Activated CD4-positive, alpha-beta memory T cell treated with anti-CD3 and anti-CD28 coated beads for 36 hours (primary cell): Measurements from ENCODE around the gene STAP2. TPM values are rescaled to one million over a fixed set of nuclear protein-coding genes. Genes with fewer than 3 reads are reported as not detected.

ENCODE experiments used
- CTCF ChIA-PET: fragments of 350-600 bp; sonication (Branson Sonifier 250); formaldehyde crosslinking; loops from one replicate; lab custom pipeline; 2021; ENCODE audit warnings: antibody characterized with exemption, inconsistent platforms; lab: Charles Lee
- POLR2A ChIA-PET: fragments of 350-600 bp; sonication (Branson Sonifier 250); formaldehyde crosslinking; loops from one replicate; lab custom pipeline; 2021; ENCODE audit warnings: antibody characterized with exemption; lab: Charles Lee
- DNase-seq: peaks from one replicate; pipeline ENCODE4 v3.0.0-alpha.2; 2020
- H3K27ac Mint-ChIP-seq: one replicate; pipeline ENCODE4 v1.8.0; 2021; ENCODE audit warnings: mixed read lengths
- H3K27me3 Mint-ChIP-seq: one replicate; pipeline ENCODE4 v1.8.0; 2021; ENCODE audit warnings: mixed read lengths
- H3K36me3 Mint-ChIP-seq: one replicate; pipeline ENCODE4 v1.8.0; 2021; ENCODE audit warnings: mixed read lengths
- H3K4me1 Mint-ChIP-seq: one replicate; pipeline ENCODE4 v1.8.0; 2021; ENCODE audit warnings: low read depth, mixed read lengths
- H3K4me3 Mint-ChIP-seq: one replicate; pipeline ENCODE4 v1.8.0; 2021; ENCODE audit warnings: mild to moderate bottlenecking, mixed read lengths
- H3K9me3 Mint-ChIP-seq: one replicate; pipeline ENCODE4 v1.8.0; 2021; ENCODE audit warnings: mixed read lengths
- intact Hi-C: fragments of 100-400 bp; cut with micrococcal nuclease; formaldehyde crosslinking; loops from one replicate; pipeline ENCODE4 v1.15.1; 2023
- total RNA-seq, 2 experiments: library from RNA; stranded (reverse); gene quantifications; one replicate each; pipeline ENCODE4 v1.2.3, GENCODE V29; 2021

The STAP2 gene
- total RNA-seq, 2 experiments from 2014 or later = 9.1 to 9.4 TPM

GRCh38 chr19:4303819-4304537 lies 34.6 kb downstream of the STAP2 start:
- peaks cover 28% of the 10 kb centered on the region for H3K4me1 Mint-ChIP-seq
- CTCF ChIA-PET = interaction anchor here (1.0 kb wide), 1 partner anchor 37 kb away, joined by 3 read pairs; no protein-coding TSS in a partner anchor
- POLR2A ChIA-PET = interaction anchor here (1.5 kb wide), 1 partner anchor 39 kb away, joined by 6 read pairs; the partner anchor contains the start of gene MPND
- no peaks in the 10 kb centered on the region for H3K9me3 Mint-ChIP-seq
- peak overlapping the region; percentile 48 for H3K4me3 Mint-ChIP-seq
- H3K27ac Mint-ChIP-seq = no peak overlapping the region
- no peaks in the 10 kb centered on the region for H3K27me3 Mint-ChIP-seq
- intact Hi-C loops = no loop called here
- no peak for DNase-seq
- no peaks in the 10 kb centered on the region for H3K36me3 Mint-ChIP-seq

- ChIA-PET POLR2A (no interaction called here), CTCF (interaction anchor here (1.0 kb wide), 1 partner anchor 35 kb away, joined by 5 read pairs; no protein-coding TSS in a partner anchor)
- DNase-seq = no peak
- Mint-ChIP-seq H3K4me1 (peaks cover 32% of the 10 kb centered on the region), H3K36me3 (no peaks in the 10 kb centered on the region), H3K27ac (peak within 1 kb of the TSS; percentile 64), H3K27me3 (no peaks in the 10 kb centered on the region), H3K9me3 (no peaks in the 10 kb centered on the region), H3K4me3 (peak within 1 kb of the TSS; percentile 61)
- intact Hi-C loops = no loop called here
Observed at GRCh38 chr19:4302243-4302640, 36.4 kb downstream of the STAP2 start, which contains the start of gene TMIGD2. Gene TMIGD2 (minus strand): TSS chr19:4302389. CDS start chr19:4302385, 4 bp downstream.

GRCh38 chr19:4301590-4302242 lies 36.9 kb downstream of the STAP2 start:
- intact Hi-C loops = no loop called here
- peak overlapping the region; percentile 61 for H3K4me3 Mint-ChIP-seq
- DNase-seq = no peak
- H3K36me3 Mint-ChIP-seq = no peaks in the 10 kb centered on the region
- no peaks in the 10 kb centered on the region for H3K27me3 Mint-ChIP-seq
- peaks cover 32% of the 10 kb centered on the region for H3K4me1 Mint-ChIP-seq
- POLR2A ChIA-PET = no interaction called here
- H3K27ac Mint-ChIP-seq = peak overlapping the region; percentile 64
- H3K9me3 Mint-ChIP-seq = no peaks in the 10 kb centered on the region
- CTCF ChIA-PET = no interaction called here

- CTCF ChIA-PET = no interaction called here
- Mint-ChIP-seq H3K27me3 (no peaks in the 10 kb centered on the region), H3K4me1 (peaks cover 32% of the 10 kb centered on the region), H3K4me3 (no peak overlapping the region), H3K9me3 (no peaks in the 10 kb centered on the region), H3K27ac (no peak overlapping the region), H3K36me3 (no peaks in the 10 kb centered on the region)
- DNase-seq = no peak
- POLR2A ChIA-PET = no interaction called here
- intact Hi-C loops = no loop called here
Observed at GRCh38 chr19:4300589-4300988, 38.0 kb downstream of the STAP2 start.

GRCh38 chr19:4298810-4299550 lies 39.6 kb downstream of the STAP2 start:
- DNase-seq = no peak
- no peaks in the 10 kb centered on the region for H3K9me3 Mint-ChIP-seq
- ChIA-PET POLR2A (no interaction called here), CTCF (interaction anchor here (1.7 kb wide), 1 partner anchor 53 kb away, joined by 6 read pairs; no protein-coding TSS in a partner anchor)
- H3K27me3 Mint-ChIP-seq = no peaks in the 10 kb centered on the region
- intact Hi-C loops = no loop called here
- no peak overlapping the region for H3K4me3 Mint-ChIP-seq
- peak overlapping the region; percentile 16 for H3K27ac Mint-ChIP-seq
- H3K36me3 Mint-ChIP-seq = no peaks in the 10 kb centered on the region
- peaks cover 24% of the 10 kb centered on the region for H3K4me1 Mint-ChIP-seq

- no peak overlapping the region for H3K27ac Mint-ChIP-seq
- intact Hi-C loops = no loop called here
- CTCF ChIA-PET = interaction anchor here (1.7 kb wide), 1 partner anchor 54 kb away, joined by 6 read pairs; no protein-coding TSS in a partner anchor
- DNase-seq = peak; percentile 46
- POLR2A ChIA-PET = no interaction called here
- H3K36me3 Mint-ChIP-seq = no peaks in the 10 kb centered on the region
- no peaks in the 10 kb centered on the region for H3K9me3 Mint-ChIP-seq
- peaks cover 20% of the 10 kb centered on the region for H3K4me1 Mint-ChIP-seq
- H3K4me3 Mint-ChIP-seq = no peak overlapping the region
- no peaks in the 10 kb centered on the region for H3K27me3 Mint-ChIP-seq
Observed at GRCh38 chr19:4297901-4298809, 40.5 kb downstream of the STAP2 start.

- POLR2A ChIA-PET = no interaction called here
- Mint-ChIP-seq H3K9me3 (no peaks in the 10 kb centered on the region), H3K4me3 (no peak overlapping the region), H3K27me3 (no peaks in the 10 kb centered on the region), H3K36me3 (no peaks in the 10 kb centered on the region), H3K27ac (no peak overlapping the region), H3K4me1 (peaks cover 4% of the 10 kb centered on the region)
- no peak for DNase-seq
- intact Hi-C loops = no loop called here
- CTCF ChIA-PET = interaction anchor here (1.7 kb wide), 1 partner anchor 29 kb away, joined by 6 read pairs; no protein-coding TSS in a partner anchor
Observed at GRCh38 chr19:4295972-4296771, 42.5 kb downstream of the STAP2 start.

- intact Hi-C loops = no loop called here
- DNase-seq = no peak
- Mint-ChIP-seq H3K4me3 (no peak overlapping the region), H3K27me3 (no peaks in the 10 kb centered on the region), H3K9me3 (no peaks in the 10 kb centered on the region), H3K4me1 (peaks cover 4% of the 10 kb centered on the region), H3K36me3 (no peaks in the 10 kb centered on the region), H3K27ac (no peak overlapping the region)
- ChIA-PET POLR2A (no interaction called here), CTCF (no interaction called here)
Observed at GRCh38 chr19:4294389-4294788, 44.2 kb downstream of the STAP2 start.

GRCh38 chr19:4292515-4292914 lies 46.1 kb downstream of the STAP2 start:
- no peak for DNase-seq
- ChIA-PET POLR2A (no interaction called here), CTCF (no interaction called here)
- Mint-ChIP-seq H3K9me3 (no peaks in the 10 kb centered on the region), H3K4me1 (no peaks in the 10 kb centered on the region), H3K36me3 (no peaks in the 10 kb centered on the region), H3K27ac (no peak overlapping the region), H3K4me3 (no peak overlapping the region), H3K27me3 (no peaks in the 10 kb centered on the region)
- intact Hi-C loops = no loop called here

- H3K4me1 Mint-ChIP-seq = no peaks in the 10 kb centered on the region
- CTCF ChIA-PET = no interaction called here
- no peak for DNase-seq
- intact Hi-C loops = no loop called here
- no peak overlapping the region for H3K27ac Mint-ChIP-seq
- H3K36me3 Mint-ChIP-seq = no peaks in the 10 kb centered on the region
- no peak overlapping the region for H3K4me3 Mint-ChIP-seq
- POLR2A ChIA-PET = no interaction called here
- no peaks in the 10 kb centered on the region for H3K27me3 Mint-ChIP-seq
- no peaks in the 10 kb centered on the region for H3K9me3 Mint-ChIP-seq
Observed at GRCh38 chr19:4291184-4291732, 47.4 kb downstream of the STAP2 start.
